ENCODE results near the gene ACKR4.

DNA sequence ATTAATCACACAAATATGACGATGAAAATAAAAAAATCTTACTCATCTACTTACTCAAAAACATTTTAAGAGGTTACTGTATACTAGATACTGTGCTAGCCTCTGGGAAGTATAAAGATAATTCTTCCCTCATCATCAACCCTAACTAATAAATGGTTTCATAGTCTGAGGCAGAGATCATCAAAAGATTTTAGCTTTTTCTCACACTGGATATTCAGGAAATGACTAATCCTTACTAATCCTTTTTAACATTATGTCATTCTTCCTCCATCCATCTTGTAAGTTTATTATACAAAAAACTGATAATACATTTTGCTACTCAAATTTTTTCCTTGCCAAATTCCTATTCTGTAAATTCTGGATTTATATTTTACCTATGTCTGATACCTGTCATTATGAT, 32.9 kb downstream of the ACKR4 start:
- TF ChIP-seq CTCF (conservative IDR thresholded peaks at IDR 0.05; ENCODE audit: low read length) (no peak), EZH2phosphoT487 (IDR thresholded peaks at IDR 0.05; ENCODE audit: borderline replicate concordance) (no peak)

Data from Loucy (cell line).